ENCODE measurements around the gene AKTIP.

GRCh38 chr16:53486230-53486629, 16.8 kb downstream of the AKTIP start:
- TF ChIP-seq, protein P1, sequence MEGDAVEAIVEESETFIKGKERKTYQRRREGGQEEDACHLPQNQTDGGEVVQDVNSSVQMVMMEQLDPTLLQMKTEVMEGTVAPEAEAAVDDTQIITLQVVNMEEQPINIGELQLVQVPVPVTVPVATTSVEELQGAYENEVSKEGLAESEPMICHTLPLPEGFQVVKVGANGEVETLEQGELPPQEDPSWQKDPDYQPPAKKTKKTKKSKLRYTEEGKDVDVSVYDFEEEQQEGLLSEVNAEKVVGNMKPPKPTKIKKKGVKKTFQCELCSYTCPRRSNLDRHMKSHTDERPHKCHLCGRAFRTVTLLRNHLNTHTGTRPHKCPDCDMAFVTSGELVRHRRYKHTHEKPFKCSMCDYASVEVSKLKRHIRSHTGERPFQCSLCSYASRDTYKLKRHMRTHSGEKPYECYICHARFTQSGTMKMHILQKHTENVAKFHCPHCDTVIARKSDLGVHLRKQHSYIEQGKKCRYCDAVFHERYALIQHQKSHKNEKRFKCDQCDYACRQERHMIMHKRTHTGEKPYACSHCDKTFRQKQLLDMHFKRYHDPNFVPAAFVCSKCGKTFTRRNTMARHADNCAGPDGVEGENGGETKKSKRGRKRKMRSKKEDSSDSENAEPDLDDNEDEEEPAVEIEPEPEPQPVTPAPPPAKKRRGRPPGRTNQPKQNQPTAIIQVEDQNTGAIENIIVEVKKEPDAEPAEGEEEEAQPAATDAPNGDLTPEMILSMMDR (IDR thresholded peaks at IDR 0.05): no peak
- TF ChIP-seq POLR2A (IDR thresholded peaks at IDR 0.05): no peak
